ENCODE data around the gene CTAGE6. TPM values are rescaled to one million over a fixed set of nuclear protein-coding genes. Genes with fewer than 3 reads are reported as not detected.

The CTAGE6 gene
- total RNA-seq, 3 donors from 2014 or later: 0.21 to 0.35 (median 0.30) TPM

Other genes starting within 250 kb of the CTAGE6 start
- under 1 TPM in 1 of 3 donors, not detected in 2; 0.63 TPM for gene CTAGE15, start 185.9 kb downstream of the CTAGE6 start, total RNA-seq
- gene TCAF2, start 136.7 kb downstream of the CTAGE6 start, total RNA-seq: 10 to 100 TPM; 19.7 to 25.6 (median 21.9) TPM
- gene TCAF1, start 144.5 kb upstream of the CTAGE6 start, total RNA-seq: 1 to 10 TPM; 2.7 to 4.1 (median 3.9) TPM
- gene OR2F2, start 177.5 kb upstream of the CTAGE6 start, total RNA-seq: not detected
- not detected for gene OR2F1, start 197.1 kb upstream of the CTAGE6 start, total RNA-seq
- not detected for gene OR6B1, start 242.6 kb upstream of the CTAGE6 start, total RNA-seq